HG03039 (cell line): ENCODE measurements around the gene CDH4.
"Not testable (repeated sequence)": the region's sequence is repeated elsewhere in the genome, so short reads cannot be mapped to it uniquely, and the experiment has no call there.

ENCODE experiments used
- ATAC-seq: cut with Tn5 transposase; IDR thresholded peaks from one replicate; pipeline ENCODE4 v1.9.1; 2021; ENCODE audit warnings: mild to moderate bottlenecking, moderate library complexity; ENCODE audit not compliant: unreplicated experiment

CDH4 gene

GRCh38 chr20:61253264-61253639 lies 1.2 kb downstream of the CDH4 start:
- ATAC-seq = no peak

GRCh38 chr20:61253640-61254511 lies 1.8 kb downstream of the CDH4 start:
- no peak for ATAC-seq

GRCh38 chr20:61254881-61255626 lies 3.0 kb downstream of the CDH4 start:
- no peak for ATAC-seq

DNA sequence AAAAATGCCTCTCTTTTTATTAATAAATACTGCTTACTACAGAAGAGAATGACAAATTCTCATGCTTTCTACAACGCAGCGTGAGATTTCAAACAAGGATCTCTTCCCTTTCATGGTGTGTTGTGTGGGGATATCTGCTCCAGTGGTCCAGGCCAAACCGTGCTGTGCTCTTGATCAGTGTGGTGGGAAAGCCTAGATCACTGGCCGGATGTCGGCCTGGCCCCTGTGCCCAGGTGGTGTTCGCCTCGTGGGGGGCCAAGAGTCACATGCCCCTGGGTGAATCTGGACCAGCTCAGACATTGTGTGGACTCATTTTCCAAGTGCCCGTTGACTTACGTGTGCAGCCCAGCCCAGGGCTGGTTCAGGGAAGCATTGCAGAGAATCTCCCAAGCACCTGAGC lies 4.3 kb downstream of the CDH4 start:
- no peak for ATAC-seq

DNA sequence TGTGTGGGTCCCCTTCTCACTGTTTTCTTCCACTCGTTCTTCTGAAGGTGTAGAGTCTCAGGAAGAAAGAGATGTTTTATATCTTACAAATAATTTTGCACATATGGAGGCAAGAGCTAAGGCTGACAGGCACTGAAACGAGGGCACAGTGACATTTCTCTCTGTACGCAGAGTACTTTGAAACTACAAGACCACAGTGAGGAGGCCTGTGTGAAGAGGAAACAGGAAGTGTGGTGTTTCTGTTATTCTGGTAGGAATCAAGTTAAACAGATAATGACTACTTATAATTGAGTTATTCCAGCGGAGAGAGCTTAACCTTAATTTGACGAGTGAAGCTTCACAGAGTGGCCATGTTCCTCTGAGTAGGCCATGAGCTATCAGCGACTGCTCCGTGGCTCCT lies 4.8 kb downstream of the CDH4 start:
- no peak for ATAC-seq

- no peak for ATAC-seq
Measured at GRCh38 chr20:61257611-61258010, 5.5 kb downstream of the CDH4 start.

DNA sequence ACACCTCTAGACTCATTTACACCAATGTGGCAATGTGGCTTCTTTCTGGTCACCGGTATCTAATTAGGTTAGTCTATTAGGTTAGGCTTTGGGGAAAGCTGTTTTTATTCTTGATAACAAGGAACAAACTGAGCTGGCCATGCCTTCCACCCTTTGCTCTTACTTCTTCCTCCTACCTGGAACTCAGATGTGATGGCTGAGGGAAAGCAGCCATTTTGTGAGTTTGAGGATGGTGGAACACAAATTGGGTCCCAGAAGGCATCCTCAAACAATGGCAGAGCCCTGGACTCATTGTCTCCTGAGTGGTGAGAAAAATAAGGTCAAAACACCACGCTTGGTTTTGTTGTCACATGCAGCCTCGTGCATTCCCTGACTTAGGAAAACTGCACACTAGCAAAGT lies 7.7 kb downstream of the CDH4 start:
- no peak for ATAC-seq

DNA sequence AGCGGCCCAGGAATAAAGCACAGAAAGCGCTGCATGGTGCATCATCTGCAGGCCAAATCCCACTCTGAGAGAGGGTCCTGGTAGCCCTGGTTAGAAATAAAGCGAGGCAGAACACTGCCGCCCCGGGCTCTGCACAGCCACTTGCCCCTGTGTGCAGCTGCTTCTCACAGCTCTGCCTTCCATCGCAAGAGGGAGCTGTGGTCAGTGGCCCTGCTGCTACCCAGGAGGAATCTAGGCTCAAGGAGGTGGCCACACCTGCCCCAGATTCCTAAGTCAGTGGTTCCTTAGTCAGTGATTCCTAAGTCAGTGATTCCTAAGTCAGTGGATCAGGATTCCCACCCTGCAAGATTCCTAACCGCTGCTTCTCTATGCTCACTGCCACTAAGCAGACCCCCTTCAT lies 8.8 kb downstream of the CDH4 start:
- ATAC-seq = no peak

- ATAC-seq = no peak
Measured at GRCh38 chr20:61262036-61262435, 10.0 kb downstream of the CDH4 start.

- ATAC-seq = no peak
Measured at GRCh38 chr20:61262514-61262913, 10.5 kb downstream of the CDH4 start.

DNA sequence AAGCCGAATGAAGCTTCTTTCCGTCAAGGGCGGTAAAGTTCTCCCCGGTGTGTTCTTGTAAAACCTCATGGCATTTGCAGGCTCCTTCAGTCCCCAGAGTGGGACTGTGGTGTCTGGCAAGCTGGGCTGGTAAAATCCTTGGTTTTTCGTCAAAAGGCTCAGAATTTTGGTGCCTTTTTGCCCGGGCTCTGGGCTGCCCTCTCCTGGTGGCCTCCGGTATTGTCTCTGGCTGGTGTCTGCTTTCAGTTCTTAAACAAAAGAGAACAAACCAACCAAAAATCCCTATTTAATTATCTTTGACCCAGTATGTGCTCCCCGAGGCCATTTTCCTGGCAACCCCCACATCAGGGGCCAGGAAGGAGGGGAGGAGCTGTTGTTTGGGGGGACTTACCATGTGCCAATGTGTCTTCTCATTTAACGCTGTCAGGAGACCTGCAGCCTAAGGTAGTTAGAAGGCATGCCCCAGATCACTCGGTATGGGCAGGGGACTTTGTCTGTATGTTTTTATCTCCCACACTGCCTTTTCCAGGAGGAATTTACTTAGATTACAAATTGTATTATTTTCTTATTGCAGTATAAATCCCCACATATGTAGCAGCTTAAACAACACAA lies 11.1 kb downstream of the CDH4 start:
- no peak for ATAC-seq

DNA sequence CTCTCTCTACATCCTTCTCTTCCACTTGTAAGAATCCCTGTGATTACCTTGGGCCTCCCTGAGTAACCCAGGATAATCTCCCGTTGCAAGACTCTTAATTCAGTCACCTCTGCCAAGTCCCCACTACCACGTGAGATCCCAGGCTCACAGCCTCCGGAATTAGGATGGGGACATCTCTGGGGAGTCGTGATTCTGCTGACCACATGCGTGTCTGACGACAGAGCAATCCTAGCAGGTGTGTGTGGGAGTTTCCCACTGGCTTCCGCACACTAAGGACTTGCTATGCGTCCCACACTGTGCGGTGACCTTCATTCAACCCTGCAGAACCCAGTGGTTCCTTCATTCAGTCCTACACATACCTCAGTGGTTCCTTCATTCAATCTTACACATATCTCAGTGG lies 11.9 kb downstream of the CDH4 start:
- no peak for ATAC-seq

DNA sequence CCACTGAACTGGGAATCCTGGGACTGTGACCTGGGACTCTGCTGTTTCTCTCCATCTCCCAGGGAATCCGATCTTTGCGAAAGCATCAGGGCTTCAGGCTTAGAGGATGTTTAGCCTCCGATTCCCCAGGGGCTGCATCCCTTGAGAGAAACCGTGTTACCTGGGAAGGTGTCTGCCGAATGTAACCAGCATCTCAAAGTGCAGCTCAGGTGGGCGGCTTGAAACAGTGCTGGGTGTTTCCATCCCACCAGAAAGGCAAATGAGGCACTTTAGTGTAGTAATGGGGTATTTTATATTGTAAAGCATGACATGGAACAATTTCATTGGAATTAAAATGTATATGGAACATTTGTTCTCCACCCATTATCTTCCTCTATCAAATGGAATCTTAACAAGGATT lies 15.2 kb downstream of the CDH4 start:
- ATAC-seq = no peak

DNA sequence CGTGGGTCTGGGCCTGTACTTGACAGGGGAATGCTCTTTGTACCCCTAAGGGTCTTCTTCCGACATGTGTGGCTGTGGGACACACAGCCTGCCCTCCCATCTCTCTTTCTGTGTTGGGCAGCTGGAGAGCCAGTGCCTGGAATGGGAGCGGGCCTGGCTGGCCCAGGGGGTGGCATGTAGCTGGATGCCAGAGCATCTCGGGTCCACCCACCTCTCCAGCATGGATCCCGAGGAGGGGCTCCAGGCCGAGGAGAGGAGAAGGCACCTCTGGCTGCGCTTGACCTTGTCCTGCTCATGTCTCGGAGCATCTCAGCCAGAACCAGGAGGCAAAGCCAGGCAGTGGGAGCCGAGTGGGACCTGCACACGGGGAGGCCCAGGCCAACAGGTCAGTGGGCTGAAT lies 16.0 kb downstream of the CDH4 start:
- ATAC-seq = no peak

GRCh38 chr20:61271312-61272231 lies 19.5 kb downstream of the CDH4 start:
- ATAC-seq = no peak

DNA sequence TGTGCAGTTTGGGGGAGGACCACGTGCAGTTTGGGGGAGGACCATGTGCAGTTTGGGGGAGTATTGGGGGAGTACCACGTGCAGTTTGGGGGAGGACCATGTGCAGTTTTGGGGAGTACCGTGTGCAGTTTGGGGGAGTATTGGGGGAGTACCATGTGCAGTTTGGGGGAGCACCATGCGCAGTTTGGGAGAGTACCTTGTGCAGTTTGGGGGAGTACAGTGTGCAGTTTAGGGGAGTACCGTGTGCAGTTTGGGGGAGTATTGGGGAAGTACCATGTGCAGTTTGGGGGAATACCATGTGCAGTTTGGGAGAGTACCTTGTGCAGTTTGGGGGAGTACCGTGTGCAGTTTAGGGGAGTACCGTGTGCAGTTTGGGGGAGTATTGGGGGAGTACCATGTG lies 21.0 kb downstream of the CDH4 start:
- ATAC-seq = not testable (repeated sequence)

DNA sequence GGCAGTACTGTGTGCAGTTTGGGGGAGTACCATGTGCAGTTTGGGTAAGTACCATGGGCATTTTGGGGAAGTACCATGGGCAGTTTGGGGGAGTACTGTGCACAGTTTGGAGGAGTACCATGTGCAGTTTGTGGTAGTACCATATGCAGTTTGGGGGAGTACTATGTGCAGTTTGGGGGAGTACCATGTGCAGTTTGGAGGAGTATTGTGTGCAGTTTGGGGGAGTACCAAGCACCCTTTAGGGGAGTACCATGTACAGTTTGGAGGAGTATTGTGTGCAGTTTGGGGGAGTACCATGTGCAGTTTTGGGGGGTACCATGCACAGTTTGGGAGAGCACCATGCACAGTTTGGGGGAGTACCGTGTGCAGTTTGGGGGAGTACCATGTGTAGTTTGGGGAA lies 21.6 kb downstream of the CDH4 start:
- ATAC-seq = not testable (repeated sequence)

DNA sequence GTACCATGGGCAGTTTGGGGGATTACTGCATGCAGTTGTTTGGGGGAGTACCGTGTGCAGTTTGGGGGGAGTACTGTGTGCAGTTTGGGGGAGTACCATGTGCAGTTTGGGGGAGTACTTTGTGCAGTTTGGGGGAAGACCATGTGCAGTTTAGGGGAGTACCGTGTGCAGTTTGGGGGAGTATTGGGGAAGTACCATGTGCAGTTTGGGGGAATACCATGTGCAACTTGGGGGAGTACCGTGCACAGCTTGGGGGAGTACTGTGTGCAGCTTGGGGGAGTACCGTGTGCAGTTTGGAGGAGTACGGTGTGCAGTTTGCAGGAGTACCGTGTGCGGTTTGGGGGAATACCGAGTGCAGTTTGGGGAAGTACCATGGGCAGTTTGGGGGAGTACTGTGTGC lies 22.3 kb downstream of the CDH4 start:
- no peak for ATAC-seq

DNA sequence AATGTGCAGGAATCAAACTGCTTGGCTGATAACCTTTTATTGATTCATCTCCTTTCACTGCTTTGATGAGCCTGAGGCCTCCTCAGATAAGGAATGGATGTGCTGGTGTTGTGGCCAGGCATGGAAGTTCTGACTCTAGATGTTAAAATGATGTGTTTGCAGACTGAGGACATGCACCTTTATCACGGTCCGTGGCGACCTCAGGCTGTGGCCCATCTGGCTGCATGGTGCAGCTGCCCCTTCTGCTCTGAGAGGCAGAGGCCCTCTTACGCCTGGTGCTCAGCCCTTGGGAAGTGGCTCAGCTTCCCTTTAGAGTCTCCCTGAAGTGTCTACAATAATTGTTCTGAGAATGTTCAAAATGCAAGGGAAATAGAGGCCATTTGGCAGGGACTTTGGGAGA lies 26.2 kb downstream of the CDH4 start:
- ATAC-seq = no peak

- ATAC-seq = no peak
Measured at GRCh38 chr20:61279621-61280150, 27.6 kb downstream of the CDH4 start.
